ENCODE measurements around the gene KDM8. TPM values are rescaled to one million over a fixed set of nuclear protein-coding genes. Genes with fewer than 3 reads are reported as not detected.
"Not testable (repeated sequence)": the region's sequence is repeated elsewhere in the genome, so short reads cannot be mapped to it uniquely, and the experiment has no call there.

Gene KDM8
- total RNA-seq, 1 donor, result 6.2 TPM

DNA sequence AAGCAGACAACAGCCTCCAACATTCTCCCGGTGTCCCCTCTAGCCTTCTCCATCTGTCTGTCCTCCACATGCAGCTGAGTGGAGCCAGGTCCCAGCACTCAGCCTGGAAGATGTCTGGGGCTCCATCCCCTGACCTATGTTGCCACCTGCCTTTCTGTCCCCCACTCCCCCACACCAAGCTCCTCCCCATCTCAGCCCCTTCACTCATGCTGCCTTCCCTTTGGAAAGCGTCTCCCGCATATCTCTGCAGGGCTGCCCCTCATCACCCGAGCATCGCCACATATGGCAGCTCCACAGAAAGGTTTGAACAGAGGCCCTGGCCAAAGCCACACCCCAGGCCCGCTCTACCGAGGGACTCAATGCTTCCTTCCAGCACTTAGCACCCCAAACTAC is 41.0 kb downstream of the KDM8 start:
- Histone ChIP-seq H3K36me3 (ENCODE audit: insufficient read depth, low read length) (no peaks in the 10 kb centered on the region), H4K20me1 (ENCODE audit: insufficient read depth, low read length) (no peaks in the 10 kb centered on the region), H3K79me2 (ENCODE audit: insufficient read depth, low read length) (peaks cover 25% of the 10 kb centered on the region), H3K9me3 (ENCODE audit: low read depth, low read length) (no peaks in the 10 kb centered on the region), H3K27me3 (ENCODE audit: insufficient read depth, low read length) (no peaks in the 10 kb centered on the region), H3K4me2 (ENCODE audit: insufficient read depth, low read length) (no peak overlapping the region), H3K4me3 (ENCODE audit: insufficient read depth, low read length) (no peak overlapping the region), H2AFZ (ENCODE audit: low read length) (no peak overlapping the region), H3K27ac (ENCODE audit: low read depth, low read length) (peak overlapping the region; percentile 98), H3K4me1 (ENCODE audit: insufficient read depth, low read length) (peaks cover 61% of the 10 kb centered on the region)
- no peak for DNase-seq (ENCODE audit: insufficient read length, low spot score, missing footprints)
- TF ChIP-seq, protein P1, sequence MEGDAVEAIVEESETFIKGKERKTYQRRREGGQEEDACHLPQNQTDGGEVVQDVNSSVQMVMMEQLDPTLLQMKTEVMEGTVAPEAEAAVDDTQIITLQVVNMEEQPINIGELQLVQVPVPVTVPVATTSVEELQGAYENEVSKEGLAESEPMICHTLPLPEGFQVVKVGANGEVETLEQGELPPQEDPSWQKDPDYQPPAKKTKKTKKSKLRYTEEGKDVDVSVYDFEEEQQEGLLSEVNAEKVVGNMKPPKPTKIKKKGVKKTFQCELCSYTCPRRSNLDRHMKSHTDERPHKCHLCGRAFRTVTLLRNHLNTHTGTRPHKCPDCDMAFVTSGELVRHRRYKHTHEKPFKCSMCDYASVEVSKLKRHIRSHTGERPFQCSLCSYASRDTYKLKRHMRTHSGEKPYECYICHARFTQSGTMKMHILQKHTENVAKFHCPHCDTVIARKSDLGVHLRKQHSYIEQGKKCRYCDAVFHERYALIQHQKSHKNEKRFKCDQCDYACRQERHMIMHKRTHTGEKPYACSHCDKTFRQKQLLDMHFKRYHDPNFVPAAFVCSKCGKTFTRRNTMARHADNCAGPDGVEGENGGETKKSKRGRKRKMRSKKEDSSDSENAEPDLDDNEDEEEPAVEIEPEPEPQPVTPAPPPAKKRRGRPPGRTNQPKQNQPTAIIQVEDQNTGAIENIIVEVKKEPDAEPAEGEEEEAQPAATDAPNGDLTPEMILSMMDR (IDR thresholded peaks at IDR 0.05; ENCODE audit: extremely low read depth, low read depth, low read length), result no peak

DNA sequence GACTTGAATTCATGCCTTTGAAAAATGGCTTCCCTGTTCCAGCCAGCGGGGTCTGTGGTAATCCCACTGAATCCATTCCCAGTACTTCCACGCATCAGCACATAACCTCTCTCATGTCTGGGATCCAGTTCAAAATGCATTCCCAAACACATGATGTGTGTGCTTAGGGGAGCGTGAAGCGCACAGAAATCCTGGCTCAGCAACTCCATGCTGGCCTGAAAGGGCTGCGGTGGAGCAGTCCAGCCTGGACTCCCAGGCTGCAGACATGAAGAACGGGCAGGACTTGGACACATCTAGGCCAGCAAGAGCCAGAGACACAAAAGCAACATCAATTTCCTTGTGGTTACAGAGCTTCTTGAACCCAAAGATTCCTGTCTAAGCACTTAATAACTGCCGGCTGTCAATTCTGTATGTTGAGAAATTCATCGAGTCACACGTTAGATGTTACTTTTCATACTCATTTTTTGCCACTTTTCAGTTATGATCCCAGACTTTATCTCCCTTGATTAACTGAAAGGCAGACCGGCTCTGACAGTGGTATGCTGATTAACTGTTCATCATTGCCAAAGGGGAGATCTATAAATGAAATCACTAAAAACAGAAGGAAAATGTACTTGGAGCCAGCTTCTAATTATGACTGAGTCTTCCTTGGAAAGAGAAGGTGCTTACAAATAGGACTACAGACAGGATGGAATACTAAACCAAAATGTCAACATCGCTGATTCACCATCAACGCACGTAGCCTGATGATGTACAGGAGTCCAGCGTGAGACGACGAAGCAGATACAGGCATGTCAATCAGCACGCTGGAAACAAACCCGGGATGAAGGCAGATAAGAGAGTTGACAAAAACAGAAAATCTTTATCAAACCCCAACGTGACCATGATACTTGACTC is 42.2 kb downstream of the KDM8 start:
- Histone ChIP-seq H3K27ac (ENCODE audit: low read depth, low read length) (peak overlapping the region; percentile 98), H3K27me3 (ENCODE audit: insufficient read depth, low read length) (no peaks in the 10 kb centered on the region), H3K79me2 (ENCODE audit: insufficient read depth, low read length) (peaks cover 25% of the 10 kb centered on the region), H3K36me3 (ENCODE audit: insufficient read depth, low read length) (no peaks in the 10 kb centered on the region), H3K4me2 (ENCODE audit: insufficient read depth, low read length) (peak overlapping the region; percentile 72), H3K4me1 (ENCODE audit: insufficient read depth, low read length) (peaks cover 64% of the 10 kb centered on the region), H2AFZ (ENCODE audit: low read length) (peak overlapping the region; percentile 18), H3K4me3 (ENCODE audit: insufficient read depth, low read length) (peak overlapping the region; percentile 7), H3K9me3 (ENCODE audit: low read depth, low read length) (no peaks in the 10 kb centered on the region), H4K20me1 (ENCODE audit: insufficient read depth, low read length) (no peaks in the 10 kb centered on the region)
- TF ChIP-seq, protein P1 (IDR thresholded peaks at IDR 0.05; ENCODE audit: extremely low read depth, low read depth, low read length), result no peak
- DNase-seq (ENCODE audit: insufficient read length, low spot score, missing footprints), result peak; percentile 90

DNA sequence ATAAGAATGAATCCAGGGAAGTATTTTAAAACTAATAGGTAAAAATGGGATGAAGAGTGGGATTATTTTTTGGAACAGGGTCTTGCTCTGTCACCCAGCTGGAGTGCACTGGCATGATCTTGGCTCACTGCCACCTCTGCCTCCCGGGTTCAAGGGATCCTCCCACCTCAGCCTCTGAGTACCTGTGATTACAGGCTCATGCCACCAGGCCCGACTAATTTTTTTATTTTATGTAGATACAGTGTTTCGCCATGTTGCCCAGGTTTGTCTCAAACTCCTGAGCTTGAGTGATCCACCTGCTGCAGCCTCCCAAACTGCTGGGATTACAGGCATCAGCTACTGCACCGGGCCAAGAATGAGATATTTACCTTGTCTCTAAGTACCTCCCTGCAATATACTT is 43.1 kb downstream of the KDM8 start:
- Histone ChIP-seq H3K4me2 (ENCODE audit: insufficient read depth, low read length) (no peak overlapping the region), H3K36me3 (ENCODE audit: insufficient read depth, low read length) (no peaks in the 10 kb centered on the region), H3K4me3 (ENCODE audit: insufficient read depth, low read length) (no peak overlapping the region), H3K9me3 (ENCODE audit: low read depth, low read length) (no peaks in the 10 kb centered on the region), H3K27me3 (ENCODE audit: insufficient read depth, low read length) (no peaks in the 10 kb centered on the region), H3K4me1 (ENCODE audit: insufficient read depth, low read length) (peaks cover 58% of the 10 kb centered on the region), H2AFZ (ENCODE audit: low read length) (no peak overlapping the region), H3K79me2 (ENCODE audit: insufficient read depth, low read length) (peaks cover 25% of the 10 kb centered on the region), H4K20me1 (ENCODE audit: insufficient read depth, low read length) (no peaks in the 10 kb centered on the region), H3K27ac (ENCODE audit: low read depth, low read length) (peak overlapping the region; percentile 98)
- TF ChIP-seq, protein P1 (IDR thresholded peaks at IDR 0.05; ENCODE audit: extremely low read depth, low read depth, low read length), result no peak
- DNase-seq (ENCODE audit: insufficient read length, low spot score, missing footprints), result no peak

DNA sequence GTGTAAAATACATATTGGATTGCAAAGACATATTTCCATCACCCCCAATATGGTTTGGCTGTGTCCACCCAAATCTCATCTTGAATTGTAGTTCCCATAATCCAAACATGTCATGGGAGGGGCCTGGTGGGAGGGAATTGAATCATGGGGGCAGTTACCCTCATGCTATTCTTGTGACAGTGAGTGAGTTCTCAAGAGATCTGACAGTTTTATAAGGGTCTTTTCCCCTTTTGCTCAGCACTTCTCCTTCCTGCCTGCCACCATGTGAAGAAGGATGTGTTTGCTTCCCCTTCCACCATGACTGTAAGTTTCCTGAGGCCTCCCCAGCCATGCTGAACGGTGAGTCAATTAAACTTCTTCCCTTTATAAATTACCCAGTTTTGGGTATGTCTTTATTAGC is 43.8 kb downstream of the KDM8 start:
- not testable (repeated sequence) for H2AFZ ChIP-seq (ENCODE audit: low read length); H3K27me3 ChIP-seq (ENCODE audit: insufficient read depth, low read length); H3K4me3 ChIP-seq (ENCODE audit: insufficient read depth, low read length); H3K9me3 ChIP-seq (ENCODE audit: low read depth, low read length); H3K27ac ChIP-seq (ENCODE audit: low read depth, low read length); DNase-seq (ENCODE audit: insufficient read length, low spot score, missing footprints); H4K20me1 ChIP-seq (ENCODE audit: insufficient read depth, low read length); H3K4me2 ChIP-seq (ENCODE audit: insufficient read depth, low read length); H3K36me3 ChIP-seq (ENCODE audit: insufficient read depth, low read length)
- H3K4me1 ChIP-seq (ENCODE audit: insufficient read depth, low read length), result peaks cover 52% of the 10 kb centered on the region
- peaks cover 19% of the 10 kb centered on the region for H3K79me2 ChIP-seq (ENCODE audit: insufficient read depth, low read length)
